ENCODE results near the gene HTRA1.

DNA sequence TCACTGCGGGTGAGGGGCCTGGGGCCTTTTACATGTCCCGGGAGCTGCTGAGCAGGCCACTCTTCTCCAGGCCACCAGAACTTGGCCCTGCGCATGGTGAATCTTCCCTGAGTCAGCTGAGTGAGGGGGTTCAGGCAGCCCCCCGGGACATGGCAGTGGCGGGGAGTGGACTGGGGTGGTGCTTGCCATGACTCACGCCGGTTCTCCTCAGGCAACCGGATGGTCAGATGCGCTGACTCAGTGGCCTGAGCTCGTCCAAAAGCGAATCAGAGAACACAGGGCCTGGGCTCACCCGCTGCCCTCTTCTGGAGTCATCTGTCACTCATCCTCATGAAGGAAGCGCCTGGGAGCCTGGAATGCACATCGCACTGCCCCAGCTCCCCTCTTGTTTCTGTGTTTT, 33.5 kb downstream of the HTRA1 start:
- TF ChIP-seq POLR2AphosphoS5 (IDR thresholded peaks at IDR 0.05), result peak in 1 of 3 donors; percentile 50
- TF ChIP-seq, protein P1, sequence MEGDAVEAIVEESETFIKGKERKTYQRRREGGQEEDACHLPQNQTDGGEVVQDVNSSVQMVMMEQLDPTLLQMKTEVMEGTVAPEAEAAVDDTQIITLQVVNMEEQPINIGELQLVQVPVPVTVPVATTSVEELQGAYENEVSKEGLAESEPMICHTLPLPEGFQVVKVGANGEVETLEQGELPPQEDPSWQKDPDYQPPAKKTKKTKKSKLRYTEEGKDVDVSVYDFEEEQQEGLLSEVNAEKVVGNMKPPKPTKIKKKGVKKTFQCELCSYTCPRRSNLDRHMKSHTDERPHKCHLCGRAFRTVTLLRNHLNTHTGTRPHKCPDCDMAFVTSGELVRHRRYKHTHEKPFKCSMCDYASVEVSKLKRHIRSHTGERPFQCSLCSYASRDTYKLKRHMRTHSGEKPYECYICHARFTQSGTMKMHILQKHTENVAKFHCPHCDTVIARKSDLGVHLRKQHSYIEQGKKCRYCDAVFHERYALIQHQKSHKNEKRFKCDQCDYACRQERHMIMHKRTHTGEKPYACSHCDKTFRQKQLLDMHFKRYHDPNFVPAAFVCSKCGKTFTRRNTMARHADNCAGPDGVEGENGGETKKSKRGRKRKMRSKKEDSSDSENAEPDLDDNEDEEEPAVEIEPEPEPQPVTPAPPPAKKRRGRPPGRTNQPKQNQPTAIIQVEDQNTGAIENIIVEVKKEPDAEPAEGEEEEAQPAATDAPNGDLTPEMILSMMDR (IDR thresholded peaks at IDR 0.05), result no peak

Data from breast epithelium (tissue), 3 donors.